Activated effector memory CD4-positive, alpha-beta T cell treated with Interleukin-2 at 50 U/mL for 16 hours (primary cell): ENCODE measurements around the gene PRKCB.
A peak's percentile ranks its signal among the peaks of the same experiment; 100 is the strongest.
"Not testable (repeated sequence)": the region's sequence is repeated elsewhere in the genome, so short reads cannot be mapped to it uniquely, and the experiment has no call there.

Source experiments
- DNase-seq: peaks from one replicate; pipeline ENCODE4 v3.0.0-alpha.2; 2020

The PRKCB gene

DNA sequence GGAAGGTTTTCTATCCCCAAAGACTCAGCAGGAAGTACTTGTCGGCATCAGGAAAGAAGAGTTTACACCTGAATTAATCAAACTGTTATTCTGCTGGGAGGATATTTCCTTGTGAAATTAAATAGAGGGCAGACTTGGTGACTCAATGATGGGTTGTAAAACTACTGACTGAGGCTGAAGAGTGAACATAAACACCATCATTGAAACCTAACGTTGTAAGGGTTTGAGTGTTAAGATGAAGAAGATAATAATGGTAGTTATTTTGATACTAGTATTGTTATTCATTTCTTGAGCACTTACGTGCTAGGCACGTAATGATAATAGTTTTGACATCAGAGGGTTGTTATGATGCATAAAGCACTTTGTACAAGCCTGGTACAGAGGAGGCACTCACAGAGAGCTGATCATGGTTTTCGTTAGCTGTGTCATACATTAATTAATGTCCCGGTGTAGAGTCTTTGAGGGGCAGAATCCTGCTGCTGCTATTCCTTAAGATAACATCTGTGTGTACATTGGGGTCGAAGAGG, 356.2 kb downstream of the PRKCB start:
- DNase-seq: no peak

DNA sequence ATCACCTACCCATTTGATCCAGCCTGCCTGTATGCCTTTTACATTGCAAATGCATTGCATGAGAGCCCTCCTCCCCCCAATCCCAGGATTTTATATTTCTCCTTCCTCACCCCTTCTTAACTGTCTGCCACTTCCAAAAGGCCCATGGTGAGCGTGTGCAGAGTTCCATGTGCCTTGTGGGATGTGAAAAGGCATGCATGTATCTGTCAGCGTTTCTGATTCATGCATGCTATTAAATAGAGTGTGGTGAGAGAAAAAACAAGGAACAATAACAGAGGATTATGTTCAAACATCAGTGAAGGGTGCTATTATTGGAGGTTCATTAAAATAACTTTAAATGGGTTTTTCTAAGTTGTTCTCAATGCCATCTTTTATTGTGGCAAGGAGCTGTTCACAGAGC, 359.4 kb downstream of the PRKCB start:
- no peak for DNase-seq

DNA sequence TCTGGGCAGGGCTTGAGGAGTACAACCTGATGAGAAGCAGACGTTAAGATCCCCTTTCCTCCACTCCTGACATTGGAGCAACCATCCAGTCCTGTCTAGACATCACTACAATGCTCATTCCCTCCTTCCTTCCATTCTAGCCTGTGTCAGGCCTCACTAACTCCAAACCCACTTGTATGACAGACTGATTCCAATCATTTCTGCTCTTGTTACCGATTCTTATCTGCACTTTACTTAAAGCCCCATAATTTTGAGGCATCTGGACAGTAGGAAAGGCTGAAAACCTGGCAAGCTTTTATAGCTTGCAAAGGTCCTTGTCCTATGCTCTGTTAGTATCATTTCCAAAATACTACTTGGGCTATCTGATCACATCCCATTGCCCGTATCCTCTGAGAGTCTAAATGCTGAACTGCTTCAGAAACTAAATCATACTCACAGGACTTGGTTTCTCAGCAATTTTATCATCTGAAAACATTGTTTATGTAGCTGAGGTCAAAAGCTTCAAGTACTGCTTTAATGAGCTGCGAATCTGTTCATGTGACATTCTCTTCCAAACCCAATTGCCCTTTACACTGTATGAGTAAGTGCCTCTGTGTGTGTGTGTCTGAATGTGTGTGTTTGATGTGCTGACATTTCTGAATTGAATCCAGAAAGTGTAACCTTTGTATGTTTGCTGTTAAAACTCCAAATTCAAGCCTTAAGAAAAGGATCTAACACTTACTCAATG, 363.2 kb downstream of the PRKCB start:
- DNase-seq: no peak

DNA sequence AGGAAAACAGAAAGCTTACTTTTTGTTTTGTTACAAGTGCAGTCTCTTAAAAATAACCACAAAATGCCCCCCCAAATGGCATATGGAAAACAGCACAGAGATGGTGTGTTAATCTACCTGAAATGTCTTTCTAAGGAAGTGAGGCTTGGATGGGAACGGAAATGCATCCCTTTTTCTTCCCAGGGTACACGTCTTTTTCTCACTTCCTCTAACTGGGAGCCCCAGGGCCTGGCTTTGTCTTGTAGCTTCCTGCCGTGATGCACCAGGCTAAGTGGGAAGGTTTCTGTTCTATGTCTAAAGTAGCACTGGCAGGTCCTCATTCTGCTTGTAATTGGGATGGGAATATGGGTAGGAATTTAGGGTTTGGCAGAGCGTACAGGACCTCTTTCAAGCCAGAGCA, 367.9 kb downstream of the PRKCB start:
- no peak for DNase-seq

- no peak for DNase-seq
Observed at GRCh38 chr16:24204150-24204665, 368.4 kb downstream of the PRKCB start.

DNA sequence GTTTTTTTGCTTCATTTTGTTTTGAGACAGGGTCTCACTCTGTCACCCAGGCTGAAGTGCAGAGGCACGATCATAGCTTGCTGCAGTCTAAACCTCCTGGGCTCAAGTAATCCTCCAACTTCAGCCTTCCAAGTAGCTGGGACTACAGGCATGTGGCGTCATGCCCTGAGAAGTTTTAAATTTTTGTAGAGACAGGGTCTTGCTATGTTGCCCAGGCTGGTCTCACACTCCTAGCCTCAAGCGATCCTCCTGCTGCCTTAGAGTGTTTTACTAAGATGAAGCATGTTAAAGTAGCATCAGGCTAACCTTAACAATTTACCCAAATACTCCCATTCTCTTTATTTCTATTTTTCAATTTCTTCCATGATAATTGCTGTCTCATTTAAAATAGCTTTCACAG, 371.1 kb downstream of the PRKCB start:
- no peak for DNase-seq

GRCh38 chr16:24208710-24209109, 372.9 kb downstream of the PRKCB start:
- no peak for DNase-seq

GRCh38 chr16:24214992-24215391, 379.2 kb downstream of the PRKCB start:
- DNase-seq: no peak

DNA sequence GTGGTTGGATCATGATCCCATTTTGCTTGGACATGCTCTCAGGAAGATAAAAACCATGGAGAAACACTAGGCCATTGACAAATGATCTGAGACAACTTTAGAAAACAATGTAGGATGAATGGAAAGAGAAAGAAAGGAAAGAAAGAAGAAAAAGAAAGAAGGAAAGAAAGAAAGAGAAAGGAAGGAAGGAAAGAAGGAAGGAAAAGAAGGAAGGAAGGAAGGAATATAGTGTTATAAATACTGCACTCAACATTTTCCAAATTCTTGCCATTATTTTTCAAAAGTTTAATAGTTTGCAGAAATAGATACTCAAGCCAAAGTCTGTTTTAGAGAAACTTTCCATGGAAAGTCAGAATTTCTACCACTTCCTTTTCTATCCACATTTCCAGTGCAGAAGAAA, 381.2 kb downstream of the PRKCB start:
- no peak for DNase-seq

- DNase-seq: no peak
Observed at GRCh38 chr16:24217461-24217860, 381.7 kb downstream of the PRKCB start.

DNA sequence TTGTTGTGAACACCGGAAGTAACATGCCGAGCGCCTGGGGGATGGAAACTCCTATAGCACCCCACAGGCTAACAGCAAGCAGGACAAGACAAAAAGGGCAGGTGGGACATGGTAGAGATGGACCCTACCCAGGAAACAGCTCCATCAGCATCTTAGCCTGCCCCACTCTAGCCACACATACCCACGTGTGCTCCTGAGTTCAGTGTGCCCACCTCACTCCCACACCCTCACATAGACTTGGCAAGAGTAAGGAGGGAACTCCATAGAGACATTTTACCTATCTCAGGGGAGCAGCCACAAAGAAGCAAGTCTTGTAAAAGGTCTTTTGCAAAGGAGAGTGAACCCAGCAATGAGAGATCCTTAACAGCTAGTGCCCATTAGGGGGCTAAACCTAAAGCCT, 382.5 kb downstream of the PRKCB start:
- no peak for DNase-seq

GRCh38 chr16:24221219-24221618, 385.4 kb downstream of the PRKCB start:
- no peak for DNase-seq

DNA sequence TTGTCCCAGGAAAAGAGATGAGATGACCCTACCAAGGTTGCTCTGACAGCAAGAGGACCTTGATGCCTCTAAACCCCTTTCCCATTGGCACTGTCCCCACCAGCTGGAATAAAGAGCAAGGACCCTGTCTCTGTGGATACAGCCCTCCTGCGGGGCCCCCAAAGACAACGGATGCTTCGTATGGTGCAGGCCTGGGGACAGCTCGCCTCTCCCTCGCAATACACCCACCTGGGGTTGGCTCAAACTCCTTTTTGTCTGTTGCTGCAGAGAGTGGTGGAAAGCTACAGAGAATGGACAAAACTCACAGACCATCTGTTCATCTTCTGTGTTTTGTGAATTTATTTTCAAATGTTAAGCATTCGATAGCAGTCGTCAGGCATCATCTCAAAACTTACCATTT, 392.7 kb downstream of the PRKCB start:
- DNase-seq: no peak

- DNase-seq: no peak
Observed at GRCh38 chr16:24232936-24233335, 397.2 kb downstream of the PRKCB start.

- no peak for DNase-seq
Observed at GRCh38 chr16:24234737-24235136, 399.0 kb downstream of the PRKCB start.

GRCh38 chr16:24235806-24236205, 400.0 kb downstream of the PRKCB start:
- no peak for DNase-seq

- not testable (repeated sequence) for DNase-seq
Observed at GRCh38 chr16:24238846-24239245, 403.1 kb downstream of the PRKCB start.

GRCh38 chr16:24246911-24247607, 411.3 kb downstream of the PRKCB start:
- DNase-seq: no peak

- peak; percentile 6 for DNase-seq
Observed at GRCh38 chr16:24253192-24253591, 417.4 kb downstream of the PRKCB start.

- peak; percentile 4 for DNase-seq
Observed at GRCh38 chr16:24255456-24256371, 419.9 kb downstream of the PRKCB start, which contains the start of gene CACNG3. Gene CACNG3 (plus strand): TSS chr16:24256335. CDS start chr16:24256755, 420 bp downstream.

- no peak for DNase-seq
Observed at GRCh38 chr16:24257958-24258357, 422.2 kb downstream of the PRKCB start.

DNA sequence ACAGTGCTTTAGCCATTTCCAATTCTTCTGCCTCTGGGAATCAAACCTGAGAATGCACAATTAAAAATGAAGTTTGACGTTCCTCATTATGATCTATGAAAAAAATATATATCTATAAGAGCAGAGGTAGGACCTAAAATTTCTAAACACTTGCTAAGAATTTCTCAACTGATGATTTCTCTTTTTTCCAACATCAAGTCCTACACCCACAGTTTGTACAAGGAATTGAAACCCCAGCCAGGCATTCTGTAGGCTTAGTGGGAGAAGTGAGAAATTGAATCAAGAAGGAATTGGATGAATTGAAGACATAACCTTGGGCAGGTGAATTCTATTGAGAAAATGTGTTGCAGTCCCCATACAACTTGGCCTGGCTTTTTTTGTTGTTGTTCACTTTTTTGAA, 423.0 kb downstream of the PRKCB start:
- no peak for DNase-seq

DNA sequence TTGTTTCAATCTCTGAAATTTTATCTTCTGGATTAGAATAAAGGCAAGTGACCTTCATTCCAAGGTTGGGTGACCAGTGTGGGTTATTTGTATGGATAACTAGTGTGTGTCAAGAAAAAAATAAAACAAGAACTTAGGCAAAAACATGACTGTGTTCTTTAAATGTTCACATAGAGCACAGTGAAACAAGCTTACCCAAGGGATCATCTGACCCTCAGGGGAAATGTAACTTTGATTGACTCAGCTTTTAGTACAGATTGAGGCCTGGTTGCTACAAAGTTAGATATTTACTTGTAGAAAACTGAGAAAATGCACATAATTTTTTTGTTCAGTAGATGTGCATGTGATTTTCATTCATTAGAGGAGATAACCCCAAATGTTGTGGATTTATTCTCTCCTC, 427.0 kb downstream of the PRKCB start:
- DNase-seq: no peak
